Upper lobe of left lung (tissue), 4 donors: ENCODE results near the gene ARHGAP26.

ENCODE experiments used
- CTCF ChIP-seq, 6 experiments: fragments of 450-650 bp in 4 of 6; fragments of 200-600 bp in 2 of 6; sonication (generic) in 2 of 6; IDR thresholded peaks; one replicate each; pipeline ENCODE4 v1.5.1; 2016 to 2019; ENCODE audit warnings: antibody characterized with exemption in 6 of 6
- EP300 ChIP-seq, 4 donors: sonication (generic); formaldehyde crosslinking; IDR thresholded peaks; one replicate each; pipeline ENCODE4 v1.5.1; 2017; ENCODE audit warnings: antibody characterized with exemption in 4 of 4, control low read depth in 2 of 4
- POLR2A ChIP-seq, 4 donors: fragments of 450-650 bp; IDR thresholded peaks; one replicate each; pipeline ENCODE4 v1.5.1; 2016 to 2017; ENCODE audit warnings: antibody characterized with exemption in 4 of 4, mild to moderate bottlenecking in 2 of 4
- POLR2AphosphoS5 ChIP-seq, 2 donors: sonication (generic); formaldehyde crosslinking; IDR thresholded peaks; one replicate each; pipeline ENCODE4 v1.5.1; 2017; ENCODE audit warnings: antibody characterized with exemption in 2 of 2

GRCh38 chr5:142926549-142926948 lies 156.4 kb downstream of the ARHGAP26 start:
- TF ChIP-seq CTCF (IDR thresholded peaks at IDR 0.05) = no peak
- TF ChIP-seq POLR2AphosphoS5 (IDR thresholded peaks at IDR 0.05) = no peak
- no peak for TF ChIP-seq POLR2A (IDR thresholded peaks at IDR 0.05)
- no peak for TF ChIP-seq EP300 (IDR thresholded peaks at IDR 0.05)
